ENCODE data around the gene FBXL4.

DNA sequence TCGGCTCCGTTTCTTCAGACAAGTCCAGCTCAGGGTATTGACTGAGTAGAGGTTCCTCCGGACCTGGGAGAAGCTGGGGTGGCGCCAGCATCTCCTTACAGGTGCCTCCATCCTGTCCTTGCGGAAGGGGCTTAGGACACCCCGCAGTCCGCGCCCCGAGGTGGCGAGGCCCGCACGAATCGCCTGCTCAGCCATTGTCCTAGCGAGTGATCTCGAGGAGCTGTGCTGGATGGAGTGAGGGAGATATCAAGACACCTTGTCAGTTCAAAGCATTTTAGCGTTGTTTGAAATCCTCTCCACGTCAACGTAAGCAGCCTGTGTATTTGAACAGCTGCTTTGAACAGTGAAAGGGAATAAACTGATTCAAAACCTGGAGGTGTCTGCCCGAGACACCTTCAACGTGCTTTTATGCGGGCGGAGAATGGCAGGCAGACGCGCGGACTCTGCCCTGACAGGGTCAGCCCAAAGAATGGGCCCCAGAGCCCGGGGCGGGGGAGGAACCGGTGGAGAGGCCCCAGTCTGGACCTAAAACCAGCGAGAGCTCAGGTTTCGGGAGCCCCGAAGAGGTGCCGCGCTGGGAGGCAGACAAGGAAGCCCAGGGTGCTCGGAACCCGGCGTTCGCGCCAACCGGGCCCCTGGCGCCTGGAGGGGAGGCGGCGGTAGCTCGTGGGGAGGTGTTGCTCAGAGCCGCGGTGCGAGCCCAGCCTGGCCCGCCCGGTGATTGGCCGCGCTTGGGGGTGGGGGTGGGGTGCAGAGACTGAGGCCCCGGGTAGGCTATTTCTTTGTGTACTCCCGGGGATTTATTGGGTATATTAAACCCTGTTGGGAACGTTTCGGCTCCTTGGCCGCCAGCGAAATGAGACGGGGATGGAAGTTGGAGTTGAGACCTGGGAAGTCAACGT, 116.4 kb downstream of the FBXL4 start:
- no peak for TF ChIP-seq ZNF70 (CRISPR knock-in tag; IDR thresholded peaks at IDR 0.05)
- TF ChIP-seq, protein P1, sequence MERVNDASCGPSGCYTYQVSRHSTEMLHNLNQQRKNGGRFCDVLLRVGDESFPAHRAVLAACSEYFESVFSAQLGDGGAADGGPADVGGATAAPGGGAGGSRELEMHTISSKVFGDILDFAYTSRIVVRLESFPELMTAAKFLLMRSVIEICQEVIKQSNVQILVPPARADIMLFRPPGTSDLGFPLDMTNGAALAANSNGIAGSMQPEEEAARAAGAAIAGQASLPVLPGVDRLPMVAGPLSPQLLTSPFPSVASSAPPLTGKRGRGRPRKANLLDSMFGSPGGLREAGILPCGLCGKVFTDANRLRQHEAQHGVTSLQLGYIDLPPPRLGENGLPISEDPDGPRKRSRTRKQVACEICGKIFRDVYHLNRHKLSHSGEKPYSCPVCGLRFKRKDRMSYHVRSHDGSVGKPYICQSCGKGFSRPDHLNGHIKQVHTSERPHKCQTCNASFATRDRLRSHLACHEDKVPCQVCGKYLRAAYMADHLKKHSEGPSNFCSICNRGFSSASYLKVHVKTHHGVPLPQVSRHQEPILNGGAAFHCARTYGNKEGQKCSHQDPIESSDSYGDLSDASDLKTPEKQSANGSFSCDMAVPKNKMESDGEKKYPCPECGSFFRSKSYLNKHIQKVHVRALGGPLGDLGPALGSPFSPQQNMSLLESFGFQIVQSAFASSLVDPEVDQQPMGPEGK (CRISPR knock-in tag; IDR thresholded peaks at IDR 0.05; ENCODE audit: borderline replicate concordance) = no peak
- no peak for TF ChIP-seq BACH2 (CRISPR knock-in tag; IDR thresholded peaks at IDR 0.05; ENCODE audit: borderline replicate concordance)
- TF ChIP-seq ZNF8 (CRISPR knock-in tag; IDR thresholded peaks at IDR 0.05) = no peak
- TF ChIP-seq TOX (CRISPR knock-in tag; IDR thresholded peaks at IDR 0.05; ENCODE audit: borderline replicate concordance) = no peak
